HepG2 (cell line): Measurements from ENCODE around the gene ARHGEF3. TPM values are rescaled to one million over a fixed set of nuclear protein-coding genes. Genes with fewer than 3 reads are reported as not detected.

Experiments
- AGO1 ChIP-seq: fragments of 200-400 bp; formaldehyde crosslinking; IDR thresholded peaks from 2 replicates; pipeline ENCODE4 v1.6.1; 2017; ENCODE audit warnings: mild to moderate bottlenecking, low read depth, low read length, moderate library complexity; ENCODE audit not compliant: poor library complexity, severe bottlenecking
- ATF7-NPFF ChIP-seq: sonication (generic); formaldehyde crosslinking; IDR thresholded peaks from 2 replicates; pipeline ENCODE4 v1.8.1; 2023; ENCODE audit warnings: mild to moderate bottlenecking, low read depth, missing genetic modification reagents, moderate library complexity
- CEBPG ChIP-seq: IDR thresholded peaks from 2 replicates; pipeline ENCODE4 v1.6.1; 2016
- JARID2 ChIP-seq: sonication (generic); formaldehyde crosslinking; IDR thresholded peaks from 2 replicates; pipeline ENCODE4 v1.8.1; 2023; ENCODE audit warnings: missing genetic modification reagents, inconsistent platforms; ENCODE audit not compliant: insufficient replicate concordance
- RAD21 ChIP-seq: fragments of 450-650 bp; formaldehyde crosslinking; IDR thresholded peaks from 2 replicates; pipeline ENCODE4 v1.5.0; 2020; ENCODE audit warnings: mild to moderate bottlenecking
- ZFP36L1 ChIP-seq: sonication (generic); formaldehyde crosslinking; IDR thresholded peaks from 2 replicates; pipeline ENCODE4 v1.8.0; 2022; ENCODE audit warnings: mild to moderate bottlenecking, missing genetic modification reagents, moderate library complexity
- ZFY ChIP-seq: sonication (generic); formaldehyde crosslinking; IDR thresholded peaks from 2 replicates; pipeline ENCODE4 v1.4.0; 2020; ENCODE audit warnings: missing genetic modification reagents
- ZNF207 ChIP-seq: fragments of 450-650 bp; IDR thresholded peaks from 2 replicates; pipeline ENCODE4 v1.6.1; 2016; ENCODE audit warnings: antibody characterized with exemption, borderline replicate concordance
- ZNF260 ChIP-seq: sonication (generic); formaldehyde crosslinking; IDR thresholded peaks from 2 replicates; pipeline ENCODE4 v1.4.0; 2020; ENCODE audit warnings: missing genetic modification reagents, low read depth, mild to moderate bottlenecking, borderline replicate concordance
- ZNF318 ChIP-seq: sonication (generic); formaldehyde crosslinking; IDR thresholded peaks from 2 replicates; pipeline ENCODE4 v1.4.0; 2020; ENCODE audit warnings: mild to moderate bottlenecking, missing genetic modification reagents
- ZNF883 ChIP-seq: sonication (generic); formaldehyde crosslinking; IDR thresholded peaks from 2 replicates; pipeline ENCODE4 v1.5.1; 2020; ENCODE audit warnings: mild to moderate bottlenecking, missing genetic modification reagents; ENCODE audit errors: not compliant biosample characterization
- polyA plus RNA-seq, 8 experiments: library from polyadenylated mRNA; depleted of rRNA in 3 of 8; stranded (reverse) in 7 of 8; unstranded in 1 of 8; fragments of >200 nt; fragmentation: Illumina TruSeq in 4 of 8; extraction: Trizol in 4 of 8; gene quantifications; 2 replicates each; pipeline versions ENCODE4 v1.2.1 to v1.2.3, GENCODE V29; 2011 to 2016; ENCODE audit warnings: low read depth in 4 of 8, missing spikeins in 1 of 8, mixed read lengths in 1 of 8; ENCODE audit not compliant: insufficient read depth in 1 of 8
- total RNA-seq, 5 experiments: library from RNA; depleted of rRNA; stranded (reverse); fragments of >200 nt; fragmentation: Illumina TruSeq; extraction: Trizol; gene quantifications; 2 replicates each; pipeline ENCODE4 v1.2.3, GENCODE V29; 2016; ENCODE audit warnings: low read depth in 1 of 5
- TF ChIP-seq, protein P1 (sequence below): IDR thresholded peaks from 2 replicates; pipeline ENCODE4 v1.6.1; 2016; ENCODE audit warnings: low read depth, control low read depth

ARHGEF3 gene
- total and polyA plus RNA-seq, 2 of the 13 experiments (the other 11 are each of a cell fraction or from before 2014, with no cell fraction given) = 14.8 to 23.1 TPM

DNA sequence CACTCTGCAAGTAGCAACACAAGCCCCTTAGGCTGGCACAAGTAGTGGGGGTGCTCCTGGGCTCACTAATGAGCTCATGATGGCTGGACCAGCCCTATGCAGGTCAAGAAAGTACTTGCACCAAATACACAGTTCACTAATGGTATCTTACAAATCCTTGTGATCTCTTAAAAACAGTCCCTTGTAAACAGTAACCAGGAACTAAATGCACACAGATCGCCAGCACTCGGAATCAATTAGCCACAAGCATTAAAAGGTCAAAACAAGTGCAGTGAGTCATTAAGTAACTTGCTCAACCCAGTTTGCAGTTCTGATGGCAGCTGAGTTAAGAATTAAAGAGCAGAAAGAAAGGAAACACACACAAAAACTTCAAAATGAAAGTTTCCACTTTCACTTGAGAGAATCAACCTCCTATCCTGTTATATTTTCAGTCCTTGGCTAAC, 43.2 kb downstream of the ARHGEF3 start (continued):
- TF ChIP-seq, protein P1, sequence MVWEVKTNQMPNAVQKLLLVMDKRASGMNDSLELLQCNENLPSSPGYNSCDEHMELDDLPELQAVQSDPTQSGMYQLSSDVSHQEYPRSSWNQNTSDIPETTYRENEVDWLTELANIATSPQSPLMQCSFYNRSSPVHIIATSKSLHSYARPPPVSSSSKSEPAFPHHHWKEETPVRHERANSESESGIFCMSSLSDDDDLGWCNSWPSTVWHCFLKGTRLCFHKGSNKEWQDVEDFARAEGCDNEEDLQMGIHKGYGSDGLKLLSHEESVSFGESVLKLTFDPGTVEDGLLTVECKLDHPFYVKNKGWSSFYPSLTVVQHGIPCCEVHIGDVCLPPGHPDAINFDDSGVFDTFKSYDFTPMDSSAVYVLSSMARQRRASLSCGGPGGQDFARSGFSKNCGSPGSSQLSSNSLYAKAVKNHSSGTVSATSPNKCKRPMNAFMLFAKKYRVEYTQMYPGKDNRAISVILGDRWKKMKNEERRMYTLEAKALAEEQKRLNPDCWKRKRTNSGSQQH (CRISPR knock-in tag) = no peak
- peak; percentile 71 for TF ChIP-seq CEBPG (CRISPR knock-in tag)
- no peak for TF ChIP-seq ATF7-NPFF (CRISPR knock-in tag)
- TF ChIP-seq ZFY (CRISPR knock-in tag) = no peak
- no peak for TF ChIP-seq ZNF207
- TF ChIP-seq JARID2 (CRISPR knock-in tag) = no peak
- TF ChIP-seq AGO1 = no peak
- TF ChIP-seq ZNF318 = no peak
- TF ChIP-seq RAD21 (CRISPR knock-in tag) = no peak
- no peak for TF ChIP-seq ZNF883 (CRISPR knock-in tag)
- no peak for TF ChIP-seq ZNF260 (CRISPR knock-in tag)
- TF ChIP-seq ZFP36L1 (CRISPR knock-in tag) = no peak
- TF ChIP-seq, all 625 proteins: peak for 56
